SU-DHL-6 (cell line): ENCODE measurements around the gene MAP3K4.

Source experiments
- H2AFZ ChIP-seq: fragments of 200-600 bp; sonication (generic); 2 replicates; pipeline ENCODE4 v1.6.1; 2014; ENCODE audit warnings: low read depth, mild to moderate bottlenecking, moderate library complexity, mixed read lengths, antibody characterized with exemption, low read length; ENCODE audit not compliant: severe bottlenecking
- H3F3A ChIP-seq: fragments of 200-600 bp; shearing (Covaris generic); 2 replicates; pipeline ENCODE4 v1.6.0; 2016; ENCODE audit warnings: antibody characterized with exemption, mild to moderate bottlenecking; ENCODE audit not compliant: insufficient read depth
- H3K27ac ChIP-seq: fragments of 200-600 bp; sonication (generic); 2 replicates; pipeline ENCODE4 v1.5.1; 2016; ENCODE audit warnings: low read depth, mild to moderate bottlenecking, low read length, moderate library complexity, mixed read lengths
- H3K27me3 ChIP-seq: fragments of 200-600 bp; sonication (generic), shearing (Covaris generic); 2 replicates; pipeline ENCODE4 v1.6.0; 2014; ENCODE audit warnings: mild to moderate bottlenecking, low read length
- H3K36me3 ChIP-seq: fragments of 200-600 bp; sonication (generic); 2 replicates; pipeline ENCODE4 v1.6.1; 2014; ENCODE audit warnings: mild to moderate bottlenecking, low read length, mixed read lengths
- H3K4me2 ChIP-seq: fragments of 300-600, 200-600 bp; shearing (Covaris generic), sonication (generic); 2 replicates; pipeline ENCODE4 v1.6.0; 2014; ENCODE audit warnings: low read length, low read depth, mild to moderate bottlenecking; ENCODE audit not compliant: poor library complexity, severe bottlenecking
- H3K4me3 ChIP-seq: fragments of 200-600 bp; sonication (generic); 2 replicates; pipeline ENCODE4 v1.5.1; 2014; ENCODE audit warnings: antibody characterized with exemption, low read length, mild to moderate bottlenecking, mixed read lengths; ENCODE audit not compliant: insufficient read depth, poor library complexity, severe bottlenecking
- H3K79me2 ChIP-seq: fragments of 200-600 bp; sonication (generic); 2 replicates; pipeline ENCODE4 v1.6.1; 2014; ENCODE audit warnings: mild to moderate bottlenecking, low read length, moderate library complexity; ENCODE audit not compliant: insufficient read depth
- H3K9ac ChIP-seq: fragments of 200-600 bp; sonication (generic); 2 replicates; pipeline ENCODE4 v1.7.0; 2014; ENCODE audit warnings: mild to moderate bottlenecking, low read length
- H3K9me2 ChIP-seq: fragments of 200-600 bp; sonication (generic); replicated peaks from 2 replicates; pipeline ENCODE4 v1.6.1; 2014; ENCODE audit warnings: low read length; ENCODE audit not compliant: insufficient read depth
- H3K9me3 ChIP-seq: fragments of 200-600 bp; sonication (generic); 2 replicates; pipeline ENCODE4 v1.6.1; 2014; ENCODE audit warnings: low read length, mixed read lengths; ENCODE audit not compliant: insufficient read depth
- H4K20me1 ChIP-seq: fragments of 200-600 bp; sonication (generic); 2 replicates; pipeline ENCODE4 v1.6.1; 2014; ENCODE audit warnings: low read depth, mild to moderate bottlenecking, antibody characterized with exemption, low read length, moderate library complexity, mixed read lengths
- EZH2phosphoT487 ChIP-seq: fragments of 200-600 bp; sonication (generic), shearing (Covaris generic); conservative IDR thresholded peaks from 2 replicates; pipeline ENCODE4 v1.6.1; 2018; ENCODE audit warnings: mild to moderate bottlenecking, antibody characterized with exemption, low read length, moderate library complexity, mixed read lengths
- TF ChIP-seq, protein P1 (sequence below): fragments of 200-600 bp; sonication (generic); IDR thresholded peaks from one replicate; pipeline ENCODE4 v1.5.1; 2017; ENCODE audit warnings: antibody characterized with exemption, mild to moderate bottlenecking, low read length, moderate library complexity; ENCODE audit not compliant: insufficient read depth, poor library complexity, severe bottlenecking

MAP3K4 gene

DNA sequence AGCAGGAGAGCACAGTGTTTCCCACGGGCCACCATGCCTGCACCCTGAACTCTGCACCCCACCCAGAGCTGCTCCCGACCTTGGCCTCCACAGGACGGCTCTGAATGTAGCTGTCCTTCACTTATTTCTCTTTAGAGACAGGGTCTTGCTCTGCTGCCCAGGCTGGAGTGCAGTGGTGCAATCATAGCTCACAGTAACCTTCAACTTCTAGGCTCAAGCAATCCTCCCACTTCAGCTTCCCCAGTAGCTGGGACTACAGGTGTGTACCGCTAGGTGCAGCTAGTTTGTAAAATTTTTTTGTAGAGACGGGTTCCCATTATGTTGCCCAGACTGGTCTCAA is 151.4 kb downstream of the MAP3K4 start:
- H3K9me2 ChIP-seq: no peaks in the 10 kb centered on the region
- no peaks in the 10 kb centered on the region for H3K9me3 ChIP-seq
- no peak overlapping the region for H3K4me3 ChIP-seq
- H3K9ac ChIP-seq: no peak overlapping the region
- no peaks in the 10 kb centered on the region for H3K36me3 ChIP-seq
- H4K20me1 ChIP-seq: no peaks in the 10 kb centered on the region
- no peak overlapping the region for H3K27ac ChIP-seq
- no peak overlapping the region for H2AFZ ChIP-seq
- H3F3A ChIP-seq: no peaks in the 10 kb centered on the region
- TF ChIP-seq EZH2phosphoT487: no peak
- TF ChIP-seq, protein P1, sequence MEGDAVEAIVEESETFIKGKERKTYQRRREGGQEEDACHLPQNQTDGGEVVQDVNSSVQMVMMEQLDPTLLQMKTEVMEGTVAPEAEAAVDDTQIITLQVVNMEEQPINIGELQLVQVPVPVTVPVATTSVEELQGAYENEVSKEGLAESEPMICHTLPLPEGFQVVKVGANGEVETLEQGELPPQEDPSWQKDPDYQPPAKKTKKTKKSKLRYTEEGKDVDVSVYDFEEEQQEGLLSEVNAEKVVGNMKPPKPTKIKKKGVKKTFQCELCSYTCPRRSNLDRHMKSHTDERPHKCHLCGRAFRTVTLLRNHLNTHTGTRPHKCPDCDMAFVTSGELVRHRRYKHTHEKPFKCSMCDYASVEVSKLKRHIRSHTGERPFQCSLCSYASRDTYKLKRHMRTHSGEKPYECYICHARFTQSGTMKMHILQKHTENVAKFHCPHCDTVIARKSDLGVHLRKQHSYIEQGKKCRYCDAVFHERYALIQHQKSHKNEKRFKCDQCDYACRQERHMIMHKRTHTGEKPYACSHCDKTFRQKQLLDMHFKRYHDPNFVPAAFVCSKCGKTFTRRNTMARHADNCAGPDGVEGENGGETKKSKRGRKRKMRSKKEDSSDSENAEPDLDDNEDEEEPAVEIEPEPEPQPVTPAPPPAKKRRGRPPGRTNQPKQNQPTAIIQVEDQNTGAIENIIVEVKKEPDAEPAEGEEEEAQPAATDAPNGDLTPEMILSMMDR: no peak
- no peaks in the 10 kb centered on the region for H3K79me2 ChIP-seq
- no peaks in the 10 kb centered on the region for H3K27me3 ChIP-seq
- H3K4me2 ChIP-seq: no peak overlapping the region

DNA sequence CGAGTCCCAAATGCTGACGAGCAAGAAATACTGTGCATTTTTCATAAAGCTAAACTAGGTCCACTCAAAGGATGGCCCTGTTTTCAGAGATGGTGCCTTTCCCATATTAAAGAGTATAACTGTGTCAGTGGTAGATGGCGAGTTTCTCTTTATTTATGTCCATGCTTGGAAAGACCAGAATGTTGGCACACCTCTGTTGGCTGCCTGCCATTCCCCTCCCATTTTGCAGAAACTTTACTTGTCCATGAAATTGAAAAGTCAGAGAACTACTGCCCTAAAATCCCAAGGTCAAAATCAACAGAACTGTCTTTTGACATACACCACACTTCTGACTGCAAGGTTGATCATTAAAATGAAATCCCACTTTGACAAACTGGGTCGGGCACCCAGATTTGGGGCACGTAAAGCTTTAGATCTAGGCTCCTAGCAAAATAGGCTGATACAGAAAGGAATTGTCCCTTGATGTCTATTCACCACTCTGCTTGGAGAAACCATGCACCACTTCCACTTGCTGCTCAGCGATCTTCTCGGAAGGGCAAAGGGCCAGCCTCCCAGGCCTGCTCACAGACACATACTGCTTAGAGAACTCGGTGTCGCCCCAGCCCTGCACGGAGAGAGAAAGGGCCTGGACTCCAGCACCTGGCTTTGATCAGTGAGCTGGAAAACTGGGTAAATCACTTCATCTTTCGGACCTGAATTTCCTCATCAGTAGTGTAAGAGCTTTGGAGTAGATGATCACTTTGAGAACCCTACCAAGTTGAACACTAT is 152.3 kb downstream of the MAP3K4 start:
- Histone ChIP-seq H3K79me2 (no peaks in the 10 kb centered on the region), H3K36me3 (no peaks in the 10 kb centered on the region), H3K27me3 (no peaks in the 10 kb centered on the region), H3K9me3 (no peaks in the 10 kb centered on the region), H3K4me2 (no peak overlapping the region), H3K4me3 (no peak overlapping the region), H3K9me2 (no peaks in the 10 kb centered on the region), H3K27ac (no peak overlapping the region), H3K9ac (no peak overlapping the region), H4K20me1 (no peaks in the 10 kb centered on the region), H3F3A (no peaks in the 10 kb centered on the region), H2AFZ (no peak overlapping the region)
- TF ChIP-seq, protein P1: no peak
- TF ChIP-seq EZH2phosphoT487: no peak

DNA sequence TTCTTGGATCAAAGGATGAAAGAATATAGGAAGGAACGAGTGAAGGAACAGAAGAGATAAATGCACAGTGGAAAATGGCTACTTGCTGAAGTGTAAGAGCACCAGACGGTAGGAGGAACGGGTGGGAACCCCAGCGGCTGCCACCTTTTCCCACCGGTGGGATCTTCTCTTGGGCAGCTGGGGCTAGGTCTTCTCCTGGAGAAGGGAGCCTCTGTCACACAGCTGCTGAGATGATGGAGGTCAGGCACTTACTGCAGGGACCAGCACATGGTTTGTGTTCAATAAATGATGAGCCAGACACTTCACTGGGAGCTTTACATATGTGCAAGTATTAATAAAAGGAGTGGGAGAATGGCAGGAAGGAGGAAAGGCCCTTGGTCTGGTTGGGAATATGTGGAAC is 158.6 kb downstream of the MAP3K4 start:
- H3K9me3 ChIP-seq: no peaks in the 10 kb centered on the region
- H3K9ac ChIP-seq: no peak overlapping the region
- H3K79me2 ChIP-seq: no peaks in the 10 kb centered on the region
- no peaks in the 10 kb centered on the region for H3K36me3 ChIP-seq
- H3F3A ChIP-seq: no peaks in the 10 kb centered on the region
- no peak overlapping the region for H3K27ac ChIP-seq
- TF ChIP-seq, protein P1: no peak
- no peak for TF ChIP-seq EZH2phosphoT487
- H2AFZ ChIP-seq: no peak overlapping the region
- H3K4me2 ChIP-seq: no peak overlapping the region
- no peaks in the 10 kb centered on the region for H3K9me2 ChIP-seq
- H3K4me3 ChIP-seq: no peak overlapping the region
- H4K20me1 ChIP-seq: no peaks in the 10 kb centered on the region
- H3K27me3 ChIP-seq: no peaks in the 10 kb centered on the region
